MV-4-11 (cell line): ENCODE data around the gene QRICH2.
"Not testable (repeated sequence)": the region's sequence is repeated elsewhere in the genome, so short reads cannot be mapped to it uniquely, and the experiment has no call there.

ENCODE experiments used
- DNase-seq: peaks from one replicate; lab custom pipeline; 2025; lab: John Stamatoyannopoulos, UW

Gene QRICH2

DNA sequence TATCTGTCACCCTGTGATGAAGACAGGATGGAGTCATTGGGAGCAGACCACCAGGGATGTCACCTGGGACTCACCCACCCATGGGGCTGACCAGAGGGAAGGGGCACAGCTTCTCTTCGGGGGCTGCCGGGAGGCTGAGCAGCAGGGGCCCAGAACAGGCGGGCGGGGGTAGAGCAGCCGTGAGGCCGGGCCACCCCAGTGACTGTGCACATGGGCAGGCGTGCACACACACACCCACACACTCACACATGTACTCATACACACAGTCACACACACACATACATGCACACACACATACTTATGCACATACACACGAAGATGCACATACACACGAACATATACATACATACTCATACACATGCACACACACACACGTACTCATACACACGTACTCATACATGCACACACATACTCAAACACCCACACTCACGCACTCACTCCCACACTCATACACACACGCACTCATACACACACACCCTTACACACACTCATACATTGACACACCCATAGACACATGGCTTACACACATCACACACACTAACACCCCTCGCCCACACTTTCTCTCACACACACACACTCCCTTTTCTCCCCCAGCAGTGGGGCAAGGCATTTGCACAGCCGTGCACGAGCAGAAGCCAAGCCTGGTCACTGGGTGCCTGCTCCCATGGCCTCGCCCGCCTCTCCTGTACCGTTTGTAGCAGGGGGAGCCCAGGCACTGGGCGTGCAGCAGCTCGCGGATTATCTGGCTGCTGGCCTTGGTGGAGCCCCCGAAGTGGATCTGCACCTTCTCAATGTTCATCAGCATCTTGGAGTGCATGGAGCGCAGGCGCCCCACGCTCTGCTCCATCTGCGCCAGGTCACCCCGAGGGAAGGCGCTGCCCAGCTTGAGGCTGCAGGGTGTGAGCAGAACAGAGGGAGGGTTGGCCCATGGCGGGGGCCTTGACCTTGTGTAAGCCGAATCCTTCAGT, 30.5 kb downstream of the QRICH2 start:
- no peak for DNase-seq

DNA sequence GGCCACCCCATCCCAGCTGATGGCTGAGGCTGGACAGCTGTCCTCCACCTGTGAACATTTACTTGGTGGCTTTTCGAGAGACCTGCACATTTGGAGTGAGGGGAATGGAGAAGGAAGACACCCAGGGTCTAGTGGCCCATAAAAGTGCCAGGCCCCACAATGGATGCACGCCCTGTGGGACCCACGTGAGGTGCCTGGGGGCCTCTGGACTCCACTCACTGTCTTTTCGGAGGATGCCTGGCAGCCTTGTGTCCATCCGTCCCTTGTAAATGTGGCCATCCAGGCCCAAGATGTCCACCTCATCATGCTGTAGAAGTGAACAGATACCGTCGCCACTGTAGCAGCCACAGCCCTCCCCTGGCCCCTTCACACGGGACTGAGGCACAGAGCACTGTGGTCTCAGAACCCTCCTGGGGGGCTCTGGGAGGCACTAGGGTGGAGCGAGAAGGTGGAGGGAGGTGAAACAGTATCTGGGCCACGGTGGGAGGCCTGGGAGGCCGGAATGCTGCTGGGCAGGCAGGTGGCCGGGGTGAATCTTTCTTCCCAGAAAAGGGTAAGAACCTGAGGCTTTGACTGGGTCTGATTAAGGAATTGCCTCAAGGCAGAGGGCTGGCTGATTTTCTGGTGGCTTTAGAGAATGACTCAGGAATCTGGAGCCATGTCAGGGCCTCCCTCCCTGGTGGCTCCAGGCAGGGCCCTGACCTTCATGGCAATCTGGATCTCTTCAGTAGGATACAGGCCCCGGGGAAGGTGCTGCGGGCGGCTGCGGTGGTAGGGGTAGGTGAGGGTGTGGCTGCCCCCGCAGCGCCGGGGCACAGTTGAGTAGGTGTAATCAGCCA, 31.4 kb downstream of the QRICH2 start:
- DNase-seq: no peak

GRCh38 chr17:76276069-76276431, 32.0 kb downstream of the QRICH2 start:
- DNase-seq: no peak

- DNase-seq: no peak
Observed at GRCh38 chr17:76275382-76276068, 32.6 kb downstream of the QRICH2 start.

DNA sequence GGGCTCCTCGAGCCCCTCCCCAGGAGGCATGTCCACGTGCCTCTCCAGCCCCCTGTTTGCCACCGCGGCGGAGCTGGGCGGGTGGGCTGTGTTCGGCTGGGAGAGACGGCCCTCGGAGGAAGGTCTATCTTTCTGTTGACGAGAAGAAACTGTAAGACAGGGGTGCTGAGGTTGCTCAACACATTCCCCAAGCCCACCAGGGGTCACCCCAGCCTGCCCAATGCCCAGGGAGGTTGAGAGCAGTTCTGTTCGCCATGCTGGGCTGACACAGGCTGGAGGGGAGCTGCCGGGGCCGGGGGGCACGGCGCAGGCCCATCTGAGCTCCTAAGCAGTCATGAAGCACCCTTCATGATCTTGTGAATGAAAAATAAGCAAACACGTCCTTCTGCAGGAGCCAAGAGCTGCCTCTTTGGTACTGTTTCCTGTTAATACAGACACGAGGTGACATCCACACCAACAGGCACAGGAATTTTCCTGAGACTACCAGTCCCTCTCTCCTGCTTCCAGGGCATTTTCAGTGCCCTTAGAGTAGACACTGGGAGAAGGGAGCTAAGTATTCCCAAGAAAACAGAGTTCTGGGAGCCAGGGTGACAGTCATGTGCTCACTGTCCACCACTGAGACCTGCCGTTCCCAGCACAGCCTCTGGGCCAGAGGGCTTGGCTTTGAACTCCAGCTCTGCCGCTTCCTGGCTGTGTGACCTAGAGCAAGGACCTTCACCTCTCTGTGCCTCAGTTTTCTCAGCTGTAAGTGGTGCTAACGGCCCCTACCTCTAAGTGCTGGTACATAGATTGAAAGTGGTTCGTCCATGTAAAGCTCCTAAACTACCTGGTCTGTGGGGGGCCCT, 33.7 kb downstream of the QRICH2 start:
- DNase-seq: no peak

GRCh38 chr17:76273445-76274111, 34.5 kb downstream of the QRICH2 start:
- no peak for DNase-seq

DNA sequence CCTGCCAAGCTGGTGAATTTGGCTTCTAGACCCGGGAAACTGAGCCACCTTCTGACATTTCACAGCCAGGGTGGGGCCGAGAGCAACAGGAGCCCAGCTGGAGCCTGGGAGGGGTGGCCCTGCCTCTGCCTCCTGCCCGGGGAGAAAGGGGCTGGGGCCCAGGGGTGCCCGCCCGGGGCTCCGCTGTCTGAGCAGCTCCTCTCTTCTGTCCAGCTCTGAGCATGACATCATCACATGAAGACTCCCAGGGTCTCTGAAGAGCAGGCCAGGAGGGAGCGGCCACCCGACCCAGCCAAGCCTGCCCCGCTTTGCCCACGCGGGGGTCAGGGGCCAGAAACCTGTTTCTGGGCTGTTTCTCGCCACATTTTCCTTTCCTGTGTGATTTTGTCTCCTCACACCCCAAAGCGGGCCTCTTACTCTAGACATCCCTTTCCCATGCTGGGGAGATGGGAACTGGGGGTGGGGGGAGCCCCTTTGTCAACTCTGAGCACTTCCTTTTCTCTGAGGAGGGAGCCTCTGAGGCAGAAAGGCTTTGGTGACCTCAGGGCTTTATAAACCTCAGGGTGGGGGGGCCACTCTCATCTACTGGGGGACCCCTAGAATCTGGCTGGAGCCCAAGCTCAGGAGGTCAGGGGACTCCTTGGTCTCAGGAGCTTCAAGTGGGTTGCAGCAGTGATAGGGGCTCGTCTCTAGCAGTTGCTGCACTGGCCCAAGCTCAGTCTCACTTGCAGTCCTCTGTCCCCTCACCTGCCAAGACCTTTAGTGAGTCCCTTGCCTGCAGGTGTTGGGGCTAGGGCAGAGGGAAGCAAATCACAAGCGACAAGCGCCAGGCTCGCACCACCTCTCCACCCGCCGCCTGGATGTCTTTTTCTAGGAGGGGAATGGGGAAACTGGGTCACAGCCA, 35.3 kb downstream of the QRICH2 start:
- no peak for DNase-seq

GRCh38 chr17:76271669-76272540, 36.2 kb downstream of the QRICH2 start:
- no peak for DNase-seq

DNA sequence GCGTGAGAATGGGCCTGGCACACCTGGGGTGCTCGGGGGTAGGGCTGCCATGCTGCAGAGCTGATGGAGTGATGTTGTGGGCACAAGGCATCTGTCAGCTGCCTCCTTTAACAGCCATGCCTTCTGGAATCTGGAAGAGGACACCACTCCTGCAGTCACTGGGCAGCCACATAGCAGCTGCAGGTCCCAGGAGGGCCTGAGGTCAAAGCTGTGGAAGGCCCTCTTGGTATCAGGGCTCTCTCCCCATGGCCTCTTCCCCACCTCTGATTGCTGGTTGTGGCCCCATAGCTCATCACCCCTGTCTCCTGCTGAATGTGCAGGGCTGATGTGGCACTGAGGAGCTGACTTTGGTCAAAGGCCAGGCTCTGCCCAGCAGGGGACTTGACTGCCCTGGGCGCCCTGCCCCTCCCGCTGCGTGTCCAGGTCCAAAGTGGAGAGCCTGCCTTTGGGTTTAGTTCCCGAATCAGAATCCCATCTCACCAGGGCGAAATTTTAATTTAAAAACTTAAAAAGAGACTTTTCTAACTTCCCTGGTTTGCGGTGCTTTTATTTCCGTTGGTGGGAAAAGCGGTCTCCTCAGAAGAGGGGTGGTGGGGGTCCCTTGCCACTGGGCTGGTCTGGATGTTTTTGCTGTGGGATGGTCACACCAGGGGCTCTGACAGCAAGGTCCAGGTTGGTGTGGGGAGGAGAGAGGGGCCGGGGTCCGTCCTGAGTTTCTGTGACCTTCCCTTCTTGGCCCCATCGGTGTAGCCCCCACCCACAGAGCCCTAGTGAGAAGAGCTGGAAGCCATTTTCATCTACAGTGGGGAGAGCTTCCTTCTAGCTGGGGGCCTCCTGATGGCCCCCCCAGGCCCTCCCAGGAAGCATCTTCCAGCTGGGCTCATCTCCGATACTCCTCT, 37.1 kb downstream of the QRICH2 start:
- DNase-seq: no peak

- DNase-seq: no peak
Observed at GRCh38 chr17:76270127-76270592, 37.9 kb downstream of the QRICH2 start.

DNA sequence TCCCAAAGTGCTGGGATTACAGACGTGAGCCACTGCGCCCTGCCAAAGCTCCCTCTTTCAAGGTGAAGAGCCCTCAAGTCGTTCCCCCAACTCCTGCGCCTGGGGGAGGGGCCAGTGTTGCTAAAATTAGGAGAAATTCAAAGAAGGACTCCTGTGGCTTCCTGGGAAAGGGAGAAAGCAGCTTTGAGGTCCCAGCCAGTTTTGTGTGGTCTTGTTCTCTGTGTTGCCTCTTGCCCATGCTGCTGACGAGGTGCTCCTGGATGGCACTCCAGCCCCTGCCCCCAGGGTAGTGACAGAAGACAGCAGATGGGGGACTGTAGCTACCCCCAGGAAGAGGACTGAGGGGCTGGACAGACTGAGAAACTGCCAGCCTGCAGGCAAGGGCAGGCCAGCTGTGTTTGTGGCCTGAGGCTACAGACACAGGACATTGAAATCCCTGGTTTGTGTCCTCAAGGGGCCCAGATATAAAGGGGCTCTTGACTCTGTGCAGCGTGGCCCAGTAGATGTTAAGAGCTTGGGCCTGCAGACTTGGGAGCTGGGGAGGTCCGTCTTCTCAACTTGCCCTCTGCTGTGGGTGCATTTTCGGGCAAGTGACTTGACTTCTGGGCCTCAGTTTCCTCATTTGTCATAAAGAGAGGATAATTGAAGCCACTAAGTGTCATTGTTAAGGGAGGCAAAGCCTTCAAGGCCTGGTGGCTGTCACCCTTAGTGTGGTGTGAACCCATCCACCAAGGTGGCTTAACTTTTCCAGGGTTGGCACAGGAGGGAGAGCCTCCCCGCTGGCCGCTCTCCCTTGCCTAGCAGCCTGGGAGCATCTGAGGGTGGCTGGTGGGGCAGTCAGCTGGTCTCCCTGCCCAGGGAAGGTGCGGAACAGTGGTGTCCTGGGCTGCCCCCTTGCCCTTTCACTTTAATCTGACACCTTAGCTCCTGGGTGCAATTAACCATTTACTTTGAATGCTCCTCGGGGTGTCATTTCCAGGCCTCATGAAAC, 38.8 kb downstream of the QRICH2 start:
- DNase-seq: peak; percentile 64

- peak; percentile 88 for DNase-seq
Observed at GRCh38 chr17:76268015-76268749, 39.9 kb downstream of the QRICH2 start.

DNA sequence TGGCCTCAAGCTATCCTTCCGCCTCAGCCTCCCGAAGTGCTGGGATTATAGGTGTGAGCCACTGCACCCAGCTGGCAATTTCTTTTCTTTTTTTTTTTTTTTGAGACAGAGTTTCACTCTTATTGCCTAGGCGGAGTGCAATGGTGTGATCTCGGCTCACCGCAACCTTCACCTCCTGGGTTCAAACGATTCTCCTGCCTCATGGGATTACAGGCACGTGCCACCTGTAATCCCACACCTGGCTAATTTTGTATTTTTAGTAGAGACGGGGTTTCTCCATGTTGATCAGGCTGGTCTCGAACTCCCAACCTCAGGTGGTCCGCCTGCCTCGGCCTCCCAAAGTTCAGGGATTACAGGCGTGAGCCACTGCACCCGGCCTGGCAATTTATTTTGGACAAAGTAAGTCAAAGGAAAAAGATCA, 40.5 kb downstream of the QRICH2 start:
- DNase-seq: not testable (repeated sequence)

DNA sequence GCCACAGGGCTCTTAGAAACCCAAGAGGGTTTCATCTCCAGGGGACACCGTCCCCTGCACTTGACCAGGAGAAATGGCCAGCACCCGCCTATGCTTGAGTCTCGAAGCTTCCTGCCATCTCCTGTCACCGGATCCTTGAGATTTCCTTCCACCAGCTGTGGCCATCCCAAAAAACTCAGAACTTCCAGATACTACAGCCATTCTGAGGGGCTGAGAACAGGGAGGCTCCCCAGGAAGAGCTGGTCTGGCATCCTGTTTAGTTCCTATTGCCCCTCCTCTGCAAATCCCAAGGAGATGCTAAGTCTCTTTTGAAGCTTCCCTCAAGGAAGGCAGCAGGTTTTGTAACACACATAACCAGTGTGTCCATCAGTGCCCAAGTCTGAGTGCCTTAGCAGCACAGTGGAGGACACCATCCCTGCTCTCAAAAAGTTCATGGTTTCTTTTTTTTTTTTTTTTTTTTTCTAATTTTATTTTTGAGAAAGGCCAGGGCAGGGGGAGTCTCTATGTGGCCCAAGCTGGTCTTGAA, 41.0 kb downstream of the QRICH2 start:
- no peak for DNase-seq

DNA sequence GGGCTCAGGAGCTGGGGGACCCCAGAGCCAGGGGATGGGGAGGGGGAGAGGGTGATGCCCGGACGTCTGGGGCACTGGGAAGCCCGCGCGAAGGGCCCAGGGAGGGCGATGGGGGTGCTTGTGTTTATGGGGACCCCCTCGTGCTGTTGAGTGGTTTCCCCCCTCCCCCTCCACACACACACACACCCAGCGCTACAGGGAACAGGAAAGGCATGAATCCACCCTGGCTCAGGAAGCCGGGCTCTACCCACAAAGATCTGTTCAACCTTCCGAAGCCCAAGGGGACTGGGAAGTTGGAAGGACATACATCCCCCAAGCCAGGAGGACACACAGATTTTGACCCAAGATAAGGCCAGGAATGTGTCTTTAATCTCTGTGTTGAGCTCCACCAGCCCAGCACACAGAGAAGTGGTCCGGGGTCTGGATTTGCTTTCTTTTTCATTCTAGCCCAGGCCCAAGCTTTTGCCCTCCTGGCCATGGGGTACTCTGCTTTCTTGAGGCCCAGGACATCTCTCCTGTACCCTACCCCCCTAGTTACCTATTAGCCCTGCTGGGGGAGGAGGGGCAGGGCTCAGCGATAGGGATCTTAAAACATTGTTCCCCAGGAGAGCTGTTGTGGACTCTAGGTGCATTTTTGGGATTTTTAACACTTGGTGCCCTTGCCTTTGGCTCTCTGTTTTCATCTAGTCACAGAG, 41.7 kb downstream of the QRICH2 start:
- peak; percentile 28 for DNase-seq
